Upper lobe of left lung (tissue), 4 donors: ENCODE data around the gene CACNA2D4.

ENCODE experiments used
- POLR2A ChIP-seq, 4 donors: fragments of 450-650 bp; IDR thresholded peaks; one replicate each; pipeline ENCODE4 v1.5.1; 2016 to 2017; ENCODE audit warnings: antibody characterized with exemption in 4 of 4, mild to moderate bottlenecking in 2 of 4
- POLR2AphosphoS5 ChIP-seq, 2 donors: sonication (generic); formaldehyde crosslinking; IDR thresholded peaks; one replicate each; pipeline ENCODE4 v1.5.1; 2017; ENCODE audit warnings: antibody characterized with exemption in 2 of 2
- TF ChIP-seq, protein P1 (sequence below), 6 experiments: fragments of 450-650 bp in 4 of 6; fragments of 200-600 bp in 2 of 6; sonication (generic) in 2 of 6; IDR thresholded peaks; one replicate each; pipeline ENCODE4 v1.5.1; 2016 to 2019; ENCODE audit warnings: antibody characterized with exemption in 6 of 6

DNA sequence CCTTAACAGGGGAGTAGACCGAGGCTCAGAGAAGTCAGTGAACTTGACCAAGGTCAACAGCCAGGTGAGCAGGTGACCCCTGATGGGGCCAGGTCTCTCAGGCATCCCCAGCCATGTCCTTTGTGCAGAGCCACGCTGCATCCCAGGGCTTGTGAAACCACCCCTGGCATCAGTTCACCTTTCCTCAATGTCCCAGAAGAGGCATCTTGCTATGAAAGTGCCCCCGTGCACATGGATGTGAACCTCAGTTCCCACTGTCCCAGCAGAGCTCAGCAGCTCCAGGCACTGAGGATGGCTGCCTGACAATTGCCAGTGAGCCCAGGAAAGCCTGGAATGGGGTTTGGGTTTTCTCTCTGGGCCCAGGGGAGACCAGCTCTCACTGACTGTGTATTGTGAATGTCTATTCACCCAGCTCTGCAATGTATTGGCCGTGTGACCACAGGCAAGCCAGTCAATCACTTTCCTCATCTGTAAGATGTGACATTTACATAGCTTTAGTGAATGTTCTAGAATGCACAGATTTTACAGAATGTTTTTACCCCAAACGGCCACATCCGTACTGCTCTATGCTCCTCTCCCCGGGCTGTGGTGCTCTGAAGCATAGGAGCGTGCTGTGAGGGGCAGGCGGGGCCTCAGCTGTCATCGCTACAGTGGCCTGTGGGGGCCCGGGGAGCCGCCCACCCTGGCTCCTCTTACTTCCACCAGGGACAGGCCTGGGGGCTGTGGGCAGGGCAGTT, 4.9 kb downstream of the CACNA2D4 start:
- TF ChIP-seq POLR2AphosphoS5 (IDR thresholded peaks at IDR 0.05) (no peak), POLR2A (IDR thresholded peaks at IDR 0.05) (no peak)
- TF ChIP-seq, protein P1, sequence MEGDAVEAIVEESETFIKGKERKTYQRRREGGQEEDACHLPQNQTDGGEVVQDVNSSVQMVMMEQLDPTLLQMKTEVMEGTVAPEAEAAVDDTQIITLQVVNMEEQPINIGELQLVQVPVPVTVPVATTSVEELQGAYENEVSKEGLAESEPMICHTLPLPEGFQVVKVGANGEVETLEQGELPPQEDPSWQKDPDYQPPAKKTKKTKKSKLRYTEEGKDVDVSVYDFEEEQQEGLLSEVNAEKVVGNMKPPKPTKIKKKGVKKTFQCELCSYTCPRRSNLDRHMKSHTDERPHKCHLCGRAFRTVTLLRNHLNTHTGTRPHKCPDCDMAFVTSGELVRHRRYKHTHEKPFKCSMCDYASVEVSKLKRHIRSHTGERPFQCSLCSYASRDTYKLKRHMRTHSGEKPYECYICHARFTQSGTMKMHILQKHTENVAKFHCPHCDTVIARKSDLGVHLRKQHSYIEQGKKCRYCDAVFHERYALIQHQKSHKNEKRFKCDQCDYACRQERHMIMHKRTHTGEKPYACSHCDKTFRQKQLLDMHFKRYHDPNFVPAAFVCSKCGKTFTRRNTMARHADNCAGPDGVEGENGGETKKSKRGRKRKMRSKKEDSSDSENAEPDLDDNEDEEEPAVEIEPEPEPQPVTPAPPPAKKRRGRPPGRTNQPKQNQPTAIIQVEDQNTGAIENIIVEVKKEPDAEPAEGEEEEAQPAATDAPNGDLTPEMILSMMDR (IDR thresholded peaks at IDR 0.05) = no peak
